GM20000 (cell line): ENCODE measurements around the gene NUP205.

Experiments used
- DNase-seq: peaks from one replicate; pipeline ENCODE4 v3.0.0; 2012; ENCODE audit warnings: low spot score
- TF ChIP-seq, protein P1 (sequence below): IDR thresholded peaks from 2 replicates; pipeline ENCODE4 v1.5.1; 2012; ENCODE audit warnings: mild to moderate bottlenecking, control low read depth; ENCODE audit errors: extremely low read depth, missing control alignments

The NUP205 gene

GRCh38 chr7:135541029-135541428 lies 16.7 kb upstream of the NUP205 start:
- DNase-seq, result no peak
- TF ChIP-seq, protein P1, sequence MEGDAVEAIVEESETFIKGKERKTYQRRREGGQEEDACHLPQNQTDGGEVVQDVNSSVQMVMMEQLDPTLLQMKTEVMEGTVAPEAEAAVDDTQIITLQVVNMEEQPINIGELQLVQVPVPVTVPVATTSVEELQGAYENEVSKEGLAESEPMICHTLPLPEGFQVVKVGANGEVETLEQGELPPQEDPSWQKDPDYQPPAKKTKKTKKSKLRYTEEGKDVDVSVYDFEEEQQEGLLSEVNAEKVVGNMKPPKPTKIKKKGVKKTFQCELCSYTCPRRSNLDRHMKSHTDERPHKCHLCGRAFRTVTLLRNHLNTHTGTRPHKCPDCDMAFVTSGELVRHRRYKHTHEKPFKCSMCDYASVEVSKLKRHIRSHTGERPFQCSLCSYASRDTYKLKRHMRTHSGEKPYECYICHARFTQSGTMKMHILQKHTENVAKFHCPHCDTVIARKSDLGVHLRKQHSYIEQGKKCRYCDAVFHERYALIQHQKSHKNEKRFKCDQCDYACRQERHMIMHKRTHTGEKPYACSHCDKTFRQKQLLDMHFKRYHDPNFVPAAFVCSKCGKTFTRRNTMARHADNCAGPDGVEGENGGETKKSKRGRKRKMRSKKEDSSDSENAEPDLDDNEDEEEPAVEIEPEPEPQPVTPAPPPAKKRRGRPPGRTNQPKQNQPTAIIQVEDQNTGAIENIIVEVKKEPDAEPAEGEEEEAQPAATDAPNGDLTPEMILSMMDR, result no peak

- TF ChIP-seq, protein P1, result no peak
- DNase-seq, result no peak
Observed at GRCh38 chr7:135550196-135550595, 7.5 kb upstream of the NUP205 start.

- no peak for DNase-seq
- TF ChIP-seq, protein P1, result no peak
Observed at GRCh38 chr7:135552148-135552547, 5.6 kb upstream of the NUP205 start.

DNA sequence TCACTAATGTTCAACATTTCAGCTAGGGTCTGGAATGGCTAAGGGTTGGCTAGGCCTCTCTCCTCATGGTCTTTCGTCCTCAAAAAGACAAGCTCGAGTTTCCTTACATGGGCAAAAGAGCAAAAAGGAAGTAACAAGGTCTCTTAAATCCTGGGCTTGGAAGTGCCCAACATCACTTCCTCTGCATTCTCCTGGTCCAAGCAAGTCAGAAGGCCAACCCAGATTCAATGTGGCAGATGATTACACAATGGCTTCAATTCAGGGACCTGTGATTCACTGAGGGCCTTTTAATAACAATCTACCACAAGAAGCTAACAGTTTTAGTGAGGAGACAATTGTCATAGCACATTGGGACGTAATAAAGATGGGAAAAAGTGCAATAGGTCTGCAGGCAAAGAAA lies 4.4 kb upstream of the NUP205 start:
- DNase-seq, result no peak
- TF ChIP-seq, protein P1, result no peak

GRCh38 chr7:135558337-135558767 lies 635 bp downstream of the NUP205 start:
- TF ChIP-seq, protein P1, result peak; percentile 27
- peak; percentile 77 for DNase-seq

GRCh38 chr7:135558881-135559280 lies 1.2 kb downstream of the NUP205 start:
- TF ChIP-seq, protein P1, result no peak

GRCh38 chr7:135560631-135561030 lies 2.9 kb downstream of the NUP205 start:
- TF ChIP-seq, protein P1, result no peak
- DNase-seq, result no peak

More at GRCh38 chr7:135558881-135559280, 1.2 kb downstream of the NUP205 start:
- no peak for DNase-seq
